Neural progenitor cell (in vitro differentiated cells): ENCODE results near the gene POLD3.

Source experiments
- EZH2 ChIP-seq: fragments of 200-600 bp; sonication (generic); IDR thresholded peaks from 2 replicates; pipeline ENCODE4 v1.6.1; 2017; ENCODE audit warnings: antibody characterized with exemption, mild to moderate bottlenecking, moderate library complexity
- EZH2phosphoT487 ChIP-seq: fragments of 200-600 bp; sonication (generic); IDR thresholded peaks from 2 replicates; pipeline ENCODE4 v1.6.1; 2017; ENCODE audit warnings: antibody characterized with exemption
- TF ChIP-seq, protein P1 (sequence below): fragments of 200-600 bp; sonication (generic); IDR thresholded peaks from 2 replicates; pipeline ENCODE4 v1.5.1; 2017; ENCODE audit warnings: antibody characterized with exemption, mild to moderate bottlenecking

DNA sequence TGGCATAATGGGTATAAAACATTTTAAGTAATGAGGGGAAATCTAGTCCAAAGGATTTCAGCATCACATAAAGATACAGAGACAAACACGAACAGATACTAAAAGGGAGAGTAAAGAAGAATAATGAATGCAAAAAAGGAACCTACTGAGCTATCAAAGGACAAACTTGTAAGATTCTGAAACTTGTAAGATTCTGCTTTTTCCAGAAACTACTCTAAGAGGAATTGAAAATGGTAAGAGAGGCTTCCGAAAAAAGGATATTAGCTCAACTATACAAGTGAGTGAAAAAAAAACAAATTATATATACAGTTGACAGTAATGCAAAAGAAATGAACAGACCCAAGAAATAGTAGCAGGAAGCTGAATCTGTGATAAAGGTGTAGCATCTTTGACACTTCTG is 37.7 kb downstream of the POLD3 start:
- TF ChIP-seq, protein P1, sequence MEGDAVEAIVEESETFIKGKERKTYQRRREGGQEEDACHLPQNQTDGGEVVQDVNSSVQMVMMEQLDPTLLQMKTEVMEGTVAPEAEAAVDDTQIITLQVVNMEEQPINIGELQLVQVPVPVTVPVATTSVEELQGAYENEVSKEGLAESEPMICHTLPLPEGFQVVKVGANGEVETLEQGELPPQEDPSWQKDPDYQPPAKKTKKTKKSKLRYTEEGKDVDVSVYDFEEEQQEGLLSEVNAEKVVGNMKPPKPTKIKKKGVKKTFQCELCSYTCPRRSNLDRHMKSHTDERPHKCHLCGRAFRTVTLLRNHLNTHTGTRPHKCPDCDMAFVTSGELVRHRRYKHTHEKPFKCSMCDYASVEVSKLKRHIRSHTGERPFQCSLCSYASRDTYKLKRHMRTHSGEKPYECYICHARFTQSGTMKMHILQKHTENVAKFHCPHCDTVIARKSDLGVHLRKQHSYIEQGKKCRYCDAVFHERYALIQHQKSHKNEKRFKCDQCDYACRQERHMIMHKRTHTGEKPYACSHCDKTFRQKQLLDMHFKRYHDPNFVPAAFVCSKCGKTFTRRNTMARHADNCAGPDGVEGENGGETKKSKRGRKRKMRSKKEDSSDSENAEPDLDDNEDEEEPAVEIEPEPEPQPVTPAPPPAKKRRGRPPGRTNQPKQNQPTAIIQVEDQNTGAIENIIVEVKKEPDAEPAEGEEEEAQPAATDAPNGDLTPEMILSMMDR = no peak
- TF ChIP-seq EZH2 = no peak
- no peak for TF ChIP-seq EZH2phosphoT487
